IMR-90 (cell line): ENCODE results near the gene SLC38A1.

Experiments
- BHLHE40 ChIP-seq: fragments of 150-350 bp; IDR thresholded peaks from 2 replicates; pipeline ENCODE4 v1.6.1; 2016; ENCODE audit warnings: mild to moderate bottlenecking, low read depth, low read length
- CEBPB ChIP-seq: IDR thresholded peaks from 2 replicates; pipeline ENCODE4 v1.6.1; 2012; ENCODE audit warnings: low read depth, low read length, improper control_type of control experiment
- CTCF ChIP-seq: conservative IDR thresholded peaks from 2 replicates; pipeline ENCODE4 v1.5.1; 2012; ENCODE audit warnings: mild to moderate bottlenecking, low read depth, low read length, improper control_type of control experiment
- FOS ChIP-seq: fragments of 150-350 bp; IDR thresholded peaks from 2 replicates; pipeline ENCODE4 v1.6.1; 2016; ENCODE audit warnings: low read depth, low read length
- MXI1 ChIP-seq: IDR thresholded peaks from 2 replicates; pipeline ENCODE4 v1.6.1; 2012; ENCODE audit warnings: low read depth, mild to moderate bottlenecking, low read length, moderate library complexity, borderline replicate concordance
- POLR2A ChIP-seq: IDR thresholded peaks from 2 replicates; pipeline ENCODE4 v1.6.1; 2012; ENCODE audit warnings: mild to moderate bottlenecking, low read depth, low read length
- RAD21 ChIP-seq: IDR thresholded peaks from 2 replicates; pipeline ENCODE4 v1.6.1; 2012; ENCODE audit warnings: low read length, improper control_type of control experiment
- SMC3 ChIP-seq: fragments of 150-350 bp; IDR thresholded peaks from 2 replicates; pipeline ENCODE4 v1.6.1; 2016; ENCODE audit warnings: low read depth, mild to moderate bottlenecking, antibody characterized with exemption, low read length, moderate library complexity
- USF2 ChIP-seq: fragments of 150-350 bp; IDR thresholded peaks from 2 replicates; pipeline ENCODE4 v1.6.1; 2017; ENCODE audit warnings: mild to moderate bottlenecking, antibody characterized with exemption, low read length, low read depth

- TF ChIP-seq CEBPB (no peak), CTCF (no peak), POLR2A (no peak), SMC3 (no peak), BHLHE40 (no peak), FOS (no peak), RAD21 (no peak), USF2 (no peak), MXI1 (no peak)
Measured at GRCh38 chr12:46209914-46210872, 58.6 kb downstream of the SLC38A1 start.
